Small intestine (tissue), 7 donors: ENCODE data around the gene OR2A14. TPM values are rescaled to one million over a fixed set of nuclear protein-coding genes. Genes with fewer than 3 reads are reported as not detected.
A peak's percentile ranks its signal among the peaks of the same experiment; 100 is the strongest.
"Not testable (repeated sequence)": the region's sequence is repeated elsewhere in the genome, so short reads cannot be mapped to it uniquely, and the experiment has no call there.

Experiments
- DNase-seq, 2 donors: peaks; one replicate each; pipeline versions ENCODE4 v3.0.0 to v3.0.0-alpha.2; 2013
- FAIRE-seq: peaks from 2 replicates; lab custom pipeline; 2012; peaks lifted over from hg19 to GRCh38; lab: Jason Lieb, UNC
- H3K27ac ChIP-seq, 3 donors: one replicate each; pipeline ENCODE4 v1.5.1; 2013; ENCODE audit warnings: low read length in 2 of 3, mild to moderate bottlenecking in 2 of 3, control low read depth in 1 of 3, inconsistent platforms in 1 of 3, low read depth in 1 of 3, moderate library complexity in 1 of 3
- H3K27me3 ChIP-seq, 3 donors: one replicate each; pipeline ENCODE4 v1.6.1; 2013; ENCODE audit warnings: low read length in 3 of 3, inconsistent platforms in 1 of 3; ENCODE audit not compliant: control insufficient read depth in 3 of 3, insufficient read depth in 3 of 3
- H3K36me3 ChIP-seq, 3 donors: one replicate each; pipeline ENCODE4 v1.6.1; 2013; ENCODE audit warnings: low read length in 3 of 3, inconsistent platforms in 1 of 3, low read depth in 1 of 3, mild to moderate bottlenecking in 1 of 3, moderate library complexity in 1 of 3; ENCODE audit not compliant: control insufficient read depth in 3 of 3, insufficient read depth in 2 of 3
- H3K4me1 ChIP-seq, 3 donors: one replicate each; pipeline ENCODE4 v1.6.1; 2013; ENCODE audit warnings: low read length in 2 of 3, inconsistent platforms in 1 of 3, low read depth in 1 of 3, mild to moderate bottlenecking in 1 of 3, moderate library complexity in 1 of 3; ENCODE audit not compliant: control insufficient read depth in 3 of 3, insufficient read depth in 2 of 3
- H3K4me3 ChIP-seq, 3 donors: one replicate each; pipeline ENCODE4 v1.5.1; 2013; ENCODE audit warnings: low read length in 3 of 3, control low read depth in 1 of 3, inconsistent platforms in 1 of 3, low read depth in 1 of 3, mild to moderate bottlenecking in 1 of 3, moderate library complexity in 1 of 3
- H3K9me3 ChIP-seq, 2 donors: one replicate each; pipeline ENCODE4 v1.6.1; 2013; ENCODE audit warnings: low read depth in 1 of 2, low read length in 1 of 2; ENCODE audit not compliant: control insufficient read depth in 2 of 2, insufficient read depth in 1 of 2
- WGBS, 3 donors: extraction: QIAGEN DNeasy Blood & Tissue Kit; methylation state at CpG; one replicate each; pipeline ENCODE4 v1.1.7; 2013; 5-methylcytosine and 5-hydroxymethylcytosine counted together
- polyA plus RNA-seq, 4 donors: library from polyadenylated mRNA; stranded (reverse) in 3 of 4; unstranded in 1 of 4; fragments of 200-250 nt in 3 of 4; fragments of 120-200 nt in 1 of 4; gene quantifications; one replicate each; pipeline versions ENCODE4 v1.2.1 to v1.2.3, GENCODE V29; 2013
- donor health status: healthy with polysubstance abuse.
- donor health status: control.
- donor health status: control.
- donor health status: Bipolar disorder and iron deficiency.
- donor health status: healthy.

OR2A14 gene
- polyA plus RNA-seq, 4 donors, result 0.07 TPM; not detected in 3

DNA sequence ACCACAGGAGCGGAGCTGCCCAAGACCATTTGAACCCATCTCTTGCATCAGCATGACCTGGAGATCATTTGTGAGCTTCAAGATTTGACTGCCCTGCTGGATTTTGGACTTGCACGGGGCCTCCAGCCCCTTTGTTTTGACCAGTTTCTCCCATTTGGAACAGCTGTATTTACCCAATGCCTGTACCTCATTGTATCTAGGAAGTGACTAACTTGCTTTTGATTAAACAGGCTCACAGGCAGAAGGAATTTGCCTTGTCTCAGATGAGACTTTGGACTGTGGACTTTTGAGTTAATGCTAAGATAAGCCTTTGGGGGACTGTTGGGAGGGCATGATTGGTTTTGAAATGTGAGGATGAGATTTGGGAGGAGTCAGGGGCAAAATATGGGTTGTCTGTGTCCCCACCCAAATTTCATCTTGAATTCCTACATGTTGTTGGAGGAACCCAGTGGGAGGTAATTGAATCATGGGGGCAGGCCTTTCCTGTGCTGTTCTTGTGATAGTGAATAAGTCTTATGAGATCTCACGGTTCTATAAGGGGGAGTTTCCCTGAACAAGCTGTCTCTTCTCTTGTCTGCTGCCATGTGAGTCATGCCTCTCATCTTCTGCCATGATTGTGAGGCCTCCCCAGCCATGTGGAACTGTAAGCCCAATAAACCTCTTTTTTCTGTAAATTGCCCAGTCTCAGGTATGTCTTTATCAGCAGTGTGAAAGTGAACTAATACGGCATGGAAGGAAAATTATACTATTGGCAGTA is 48.8 kb downstream of the OR2A14 start:
- not testable (repeated sequence) for H3K4me1 ChIP-seq, H3K27me3 ChIP-seq, FAIRE-seq, H3K27ac ChIP-seq, H3K36me3 ChIP-seq, H3K4me3 ChIP-seq
- H3K9me3 ChIP-seq, result peaks cover 0 to 13% of the 10 kb centered on the region in 2 donors
- 67 to 79% (median 71%) methylated on average over 4 of the region's 4 CpGs for WGBS, 3 donors
- peak in 1 of 2 donors; percentile 24 for DNase-seq

DNA sequence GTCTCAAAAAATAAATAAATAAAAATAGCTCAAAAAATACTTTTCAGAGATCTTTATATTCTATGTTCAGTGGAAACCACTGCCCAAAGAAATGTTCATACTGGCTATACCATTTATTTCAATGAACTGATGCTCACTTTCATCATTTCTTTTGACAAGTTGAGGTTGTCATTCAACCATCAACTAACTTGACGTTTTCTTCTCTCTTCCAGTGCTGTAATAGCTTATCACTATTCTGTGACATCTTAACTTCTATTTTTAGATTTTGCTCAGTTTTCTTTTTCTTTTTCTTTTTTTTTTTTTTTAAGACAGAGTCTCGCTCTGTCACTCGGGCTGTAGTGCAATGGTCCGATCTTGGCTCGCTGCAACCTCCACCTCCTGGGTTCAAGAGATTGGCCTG is 51.6 kb downstream of the OR2A14 start:
- Histone ChIP-seq H3K27me3 (no peaks in the 10 kb centered on the region), H3K4me3 (no peak overlapping the region), H3K36me3 (no peaks in the 10 kb centered on the region), H3K27ac (no peak overlapping the region), H3K4me1 (no peaks in the 10 kb centered on the region), H3K9me3 (peaks cover 0 to 13% of the 10 kb centered on the region in 2 donors)
- no peak for FAIRE-seq
- 90 to 94% (median 92%) methylated on average over 5 of the region's 5 CpGs for WGBS, 3 donors
- no peak for DNase-seq

DNA sequence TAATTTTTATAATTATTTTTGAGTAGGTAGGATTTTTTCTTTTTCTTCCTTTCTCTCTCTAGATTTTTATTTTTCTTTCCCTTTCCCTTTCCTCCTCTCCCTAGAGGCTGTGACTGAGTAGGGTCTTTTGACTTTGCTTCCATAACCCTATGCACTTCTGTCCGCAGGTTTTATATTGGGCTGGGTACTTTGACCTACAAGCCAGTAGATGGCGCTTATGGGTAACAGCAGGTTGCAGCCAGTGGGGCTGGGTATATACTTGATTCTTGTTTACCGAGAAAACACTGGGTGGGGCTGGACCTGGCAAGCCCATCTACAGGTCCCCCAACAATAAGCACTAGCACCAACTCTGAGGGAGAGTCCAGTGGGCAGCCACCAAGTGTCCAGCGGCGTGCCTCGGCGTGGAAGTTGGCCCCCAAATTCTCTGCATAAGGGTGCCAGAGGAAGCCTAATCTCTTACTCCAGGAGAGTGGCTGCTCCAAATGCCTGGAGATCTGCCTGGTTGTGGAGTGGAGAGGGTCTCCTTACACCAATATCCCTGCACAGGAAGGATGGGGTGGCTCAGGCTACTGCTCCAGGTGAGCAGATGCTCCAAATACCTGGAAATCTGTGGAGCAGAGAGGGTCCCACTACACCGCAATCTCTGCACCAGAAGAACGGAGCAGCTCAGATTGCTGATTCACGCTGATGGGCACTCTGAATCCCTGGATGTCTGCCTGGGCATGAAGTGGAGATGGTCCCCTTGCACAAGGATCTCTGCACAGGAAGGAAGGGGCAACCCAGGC is 55.6 kb downstream of the OR2A14 start:
- H3K4me3 ChIP-seq, FAIRE-seq, H3K4me1 ChIP-seq, H3K27me3 ChIP-seq, H3K9me3 ChIP-seq, H3K36me3 ChIP-seq, H3K27ac ChIP-seq: not testable (repeated sequence)
- peak; percentile 24 to 40 for DNase-seq
- 40 to 56% (median 46%) methylated on average over 5 to 10 of the region's 10 CpGs for WGBS, 3 donors

GRCh38 chr7:144179165-144179479 is 56.1 kb downstream of the OR2A14 start:
- H3K27ac ChIP-seq, FAIRE-seq, H3K4me3 ChIP-seq, DNase-seq, H3K36me3 ChIP-seq, H3K27me3 ChIP-seq, H3K4me1 ChIP-seq, H3K9me3 ChIP-seq: not testable (repeated sequence)
- 71 to 74% (median 71%) methylated on average over 1 of the region's 2 CpGs for WGBS, 3 donors

Other genes starting within 250 kb of the OR2A14 start
- gene TCAF1, start 221.0 kb upstream of the OR2A14 start, polyA plus RNA-seq, result 10 to 100 TPM in 2 of 4 donors, 1 to 10 TPM in 2; 8.1 to 60.5 (median 12.9) TPM
- not detected for gene OR2F2, start 187.9 kb upstream of the OR2A14 start, polyA plus RNA-seq
- under 1 TPM in 1 of 4 donors, not detected in 3; 0.03 TPM for gene OR2F1, start 168.3 kb upstream of the OR2A14 start, polyA plus RNA-seq
- under 1 TPM in 1 of 4 donors, not detected in 3; 0.01 TPM for gene OR6B1, start 122.9 kb upstream of the OR2A14 start, polyA plus RNA-seq
- under 1 TPM in 1 of 4 donors, not detected in 3; under 0.01 TPM for gene OR2A5, start 74.2 kb upstream of the OR2A14 start, polyA plus RNA-seq
- gene OR2A25, start 53.4 kb upstream of the OR2A14 start, polyA plus RNA-seq, result under 1 TPM in 1 of 4 donors, not detected in 3; 0.03 TPM
- under 1 TPM in 1 of 4 donors, not detected in 3; 0.03 TPM for gene OR2A12, start 36.9 kb upstream of the OR2A14 start, polyA plus RNA-seq
- not detected for gene OR2A2, start 13.6 kb upstream of the OR2A14 start, polyA plus RNA-seq
- gene CTAGE4, start 60.3 kb downstream of the OR2A14 start, polyA plus RNA-seq, result 10 to 100 TPM in 2 of 4 donors, 1 to 10 TPM in 1, under 1 TPM in 1; 0.48 to 16.5 (median 9.5) TPM
- gene ARHGEF35, start 72.7 kb downstream of the OR2A14 start, polyA plus RNA-seq, result 10 to 100 TPM; 23.6 to 46.1 (median 37.1) TPM
- under 1 TPM in 2 of 4 donors, not detected in 2; 0.03 to 0.68 TPM for gene OR2A42, start 116.4 kb downstream of the OR2A14 start, polyA plus RNA-seq
- gene OR2A7, start 141.6 kb downstream of the OR2A14 start, polyA plus RNA-seq, result 10 to 100 TPM in 1 of 4 donors, 1 to 10 TPM in 3; 2.7 to 19.1 (median 3.1) TPM
- gene CTAGE8, start 146.1 kb downstream of the OR2A14 start, polyA plus RNA-seq, result 10 to 100 TPM in 1 of 4 donors, 1 to 10 TPM in 2, not detected in 1; 2.6 to 13.4 (median 6.0) TPM
- gene OR2A1, start 189.2 kb downstream of the OR2A14 start, polyA plus RNA-seq, result under 1 TPM in 2 of 4 donors, not detected in 2; 0.04 to 0.46 TPM
- gene ARHGEF5, start 232.2 kb downstream of the OR2A14 start, polyA plus RNA-seq, result 10 to 100 TPM; 15.6 to 43.9 (median 33.0) TPM